NCI-H1048 (cell line): ENCODE data around the gene CGNL1.
A peak's percentile ranks its signal among the peaks of the same experiment; 100 is the strongest.

Experiments
- DNase-seq: peaks from one replicate; lab custom pipeline; 2025; lab: John Stamatoyannopoulos, UW

The CGNL1 gene

DNA sequence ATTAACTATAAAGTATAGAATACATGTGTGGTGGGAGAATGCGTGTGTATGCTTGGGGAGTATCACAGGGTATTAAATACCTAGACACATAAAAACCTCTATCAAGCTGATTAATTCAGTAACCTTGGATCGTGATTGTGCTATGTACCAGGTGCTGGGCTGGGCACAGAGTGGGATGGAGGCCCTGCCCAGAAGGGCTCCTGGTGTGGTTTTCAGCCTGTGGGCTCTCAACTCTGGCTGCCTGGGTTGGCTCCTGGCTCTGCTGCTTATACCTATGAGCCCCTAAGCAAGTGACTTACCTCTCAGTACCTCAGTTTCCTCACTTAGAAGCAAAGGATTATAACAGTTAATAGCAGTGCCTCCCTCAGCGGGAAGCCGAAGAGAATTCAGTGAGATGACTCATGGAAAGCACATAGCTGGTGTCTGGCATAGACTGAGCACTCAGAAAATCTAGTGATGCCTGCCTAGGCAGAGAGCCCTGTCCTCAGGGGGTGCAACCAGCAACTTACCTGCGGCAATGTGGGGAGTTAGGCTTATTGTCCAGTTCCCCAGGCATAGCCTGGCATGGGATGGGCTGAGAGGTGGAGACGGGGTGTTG is 124.8 kb downstream of the CGNL1 start:
- no peak for DNase-seq

DNA sequence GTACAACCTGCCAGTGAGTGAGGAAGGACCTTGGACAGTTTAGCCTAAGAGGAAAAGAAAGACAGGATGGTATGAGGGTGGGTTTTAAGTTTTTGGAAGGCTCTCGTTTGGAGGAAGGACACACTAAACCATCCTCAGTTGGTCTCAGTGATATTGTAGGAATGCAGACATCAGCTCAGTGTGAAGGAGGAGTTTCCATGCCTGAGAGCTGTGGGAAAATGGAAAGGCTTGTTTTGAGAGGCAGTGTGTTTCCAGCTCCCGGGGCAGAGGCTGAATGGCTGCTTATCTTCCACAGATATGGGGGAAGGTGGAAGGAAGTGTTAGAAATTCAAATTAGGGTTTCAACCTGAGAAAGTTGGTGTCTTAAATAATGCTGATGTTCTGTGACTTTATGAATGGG is 125.8 kb downstream of the CGNL1 start:
- DNase-seq, result no peak

- no peak for DNase-seq
Observed at GRCh38 chr15:57503051-57503702, 126.9 kb downstream of the CGNL1 start.

DNA sequence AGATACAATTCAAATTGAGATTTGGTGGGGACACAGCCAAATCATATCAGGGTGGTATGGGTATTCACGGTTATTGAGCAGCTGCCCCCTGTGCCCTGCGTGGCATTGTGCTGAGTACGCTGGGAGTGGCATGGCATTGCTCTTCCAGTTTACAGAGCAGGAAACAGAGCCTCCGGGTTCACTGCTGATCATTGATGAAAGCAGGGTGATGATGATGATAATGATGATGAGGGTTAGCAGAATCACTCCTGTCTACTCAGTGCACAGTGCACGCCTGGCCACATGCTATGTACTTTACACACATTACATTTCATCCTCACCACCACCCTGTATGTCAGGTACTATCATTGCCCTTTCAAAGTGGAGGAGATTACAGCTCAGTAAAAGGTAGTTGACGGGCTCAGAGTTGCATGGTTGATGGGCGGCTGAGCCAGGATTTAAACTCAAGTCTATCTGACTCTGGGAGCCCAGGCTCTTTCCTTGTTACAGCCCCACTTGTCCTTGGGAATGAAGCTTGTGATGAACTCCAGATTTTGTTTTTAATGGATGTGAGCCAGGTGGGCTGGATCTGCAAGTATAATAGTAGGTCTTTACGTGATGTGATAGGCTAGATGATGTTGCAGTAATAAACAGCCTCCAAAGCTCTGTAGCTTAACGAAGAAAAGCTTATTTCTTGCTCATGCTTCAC is 127.8 kb downstream of the CGNL1 start:
- no peak for DNase-seq

DNA sequence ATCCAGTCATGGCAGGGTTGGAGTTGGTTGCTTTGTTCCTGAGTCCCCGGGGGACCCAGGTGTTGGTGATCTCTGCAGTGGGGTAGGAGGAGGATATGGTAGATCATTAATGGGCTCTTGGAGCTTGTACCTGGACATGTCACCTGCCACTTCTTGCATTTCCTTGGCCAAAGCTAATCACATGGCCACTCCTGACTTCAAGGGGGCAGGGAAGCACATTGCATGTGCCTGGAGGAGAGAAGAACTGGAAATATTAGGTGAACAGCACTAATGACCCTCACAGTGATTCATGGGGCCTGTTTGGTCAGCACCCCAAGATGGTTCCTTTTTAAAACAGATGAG is 128.3 kb downstream of the CGNL1 start:
- DNase-seq, result no peak

DNA sequence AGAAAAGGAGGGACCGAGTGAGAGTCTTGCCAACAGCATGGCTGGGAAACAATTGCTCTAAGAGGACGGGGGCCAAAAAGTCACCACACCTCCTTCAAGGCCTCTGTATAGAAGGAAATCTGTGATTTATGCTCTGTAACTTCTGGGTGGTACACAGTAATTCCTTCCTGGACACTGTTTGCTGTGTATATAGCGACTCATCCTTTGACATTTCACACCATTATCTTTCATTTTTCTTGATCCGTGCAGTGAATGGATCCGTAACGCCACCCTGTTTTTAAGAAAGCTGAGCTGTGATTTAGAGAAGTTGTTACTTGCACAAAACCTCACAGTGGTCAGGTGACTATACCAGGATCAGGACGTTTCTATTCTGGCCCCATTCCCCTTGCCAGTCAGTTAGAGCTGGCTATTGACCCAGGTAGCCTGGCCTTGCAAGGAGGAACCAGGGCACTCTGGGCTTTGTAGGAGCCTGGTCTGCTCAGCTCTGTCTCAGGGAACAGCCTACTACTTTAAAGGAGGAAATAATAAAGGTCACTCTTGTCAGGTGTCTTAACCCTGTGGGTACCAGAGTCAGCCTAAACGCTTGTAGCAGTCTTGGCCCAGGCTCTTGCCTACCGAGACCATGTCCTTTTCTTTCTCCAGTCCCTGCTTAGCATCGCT is 128.9 kb downstream of the CGNL1 start:
- no peak for DNase-seq

GRCh38 chr15:57505949-57506391 is 129.7 kb downstream of the CGNL1 start:
- DNase-seq, result peak; percentile 27

DNA sequence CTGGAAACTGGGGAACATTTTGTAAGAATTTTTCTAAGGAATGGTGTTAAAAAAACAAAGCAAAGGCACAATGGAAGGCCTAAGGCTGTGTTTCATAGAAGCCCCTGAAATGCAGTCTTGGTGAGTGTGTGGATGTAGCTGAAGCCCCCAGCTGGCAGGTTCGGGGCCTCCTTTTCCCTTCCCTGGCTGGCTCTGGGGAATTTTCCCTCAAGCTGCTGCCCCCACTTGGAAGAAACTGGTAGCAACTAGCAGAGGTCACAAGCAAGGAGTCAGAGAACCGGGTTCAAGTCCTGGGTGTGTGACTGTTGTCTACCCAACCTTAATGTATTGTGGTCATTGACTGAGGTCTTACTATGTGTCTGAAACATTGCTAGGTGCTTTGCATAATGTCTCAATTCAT is 130.1 kb downstream of the CGNL1 start:
- no peak for DNase-seq

DNA sequence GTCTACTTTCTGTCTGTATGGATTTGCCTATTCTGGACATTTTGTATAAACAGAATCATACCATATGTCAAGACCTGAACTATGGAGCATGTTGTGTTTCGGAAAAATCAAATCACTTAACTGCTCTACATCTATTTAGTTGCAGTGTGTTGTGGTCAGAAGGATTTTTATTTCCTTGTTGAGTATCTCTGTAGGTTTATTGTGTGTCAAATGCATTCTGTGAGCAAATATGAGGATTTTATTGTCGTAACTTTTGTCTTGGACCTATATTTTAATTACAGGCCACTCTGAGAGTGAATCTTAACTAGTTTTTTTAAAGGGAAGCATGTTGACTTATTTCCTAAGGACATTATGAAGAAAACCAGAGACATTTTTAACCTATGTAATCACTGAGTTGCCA is 130.8 kb downstream of the CGNL1 start:
- no peak for DNase-seq

GRCh38 chr15:57509126-57509525 is 132.8 kb downstream of the CGNL1 start:
- no peak for DNase-seq

DNA sequence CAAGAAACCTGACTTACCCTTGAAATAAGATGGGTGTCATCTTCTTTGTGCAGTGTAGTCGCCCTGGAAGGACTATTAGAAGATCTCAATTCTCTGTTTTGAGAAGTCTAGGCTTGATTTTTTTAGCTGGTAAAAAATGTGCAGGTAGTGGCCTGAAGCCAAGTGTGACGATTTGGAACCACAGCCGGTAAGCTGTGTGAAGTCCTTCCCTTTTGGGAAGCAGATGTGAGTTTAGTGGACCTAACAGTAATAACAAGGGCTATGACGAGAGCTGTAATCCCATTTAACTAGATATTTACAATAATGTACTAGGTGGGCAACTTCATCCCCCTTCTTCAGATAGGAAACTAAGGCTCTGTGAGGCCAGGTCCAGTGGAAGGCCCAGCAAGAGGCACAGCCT is 133.7 kb downstream of the CGNL1 start:
- no peak for DNase-seq

- no peak for DNase-seq
Observed at GRCh38 chr15:57510647-57511046, 134.3 kb downstream of the CGNL1 start.

- DNase-seq, result no peak
Observed at GRCh38 chr15:57516327-57517029, 140.2 kb downstream of the CGNL1 start.

DNA sequence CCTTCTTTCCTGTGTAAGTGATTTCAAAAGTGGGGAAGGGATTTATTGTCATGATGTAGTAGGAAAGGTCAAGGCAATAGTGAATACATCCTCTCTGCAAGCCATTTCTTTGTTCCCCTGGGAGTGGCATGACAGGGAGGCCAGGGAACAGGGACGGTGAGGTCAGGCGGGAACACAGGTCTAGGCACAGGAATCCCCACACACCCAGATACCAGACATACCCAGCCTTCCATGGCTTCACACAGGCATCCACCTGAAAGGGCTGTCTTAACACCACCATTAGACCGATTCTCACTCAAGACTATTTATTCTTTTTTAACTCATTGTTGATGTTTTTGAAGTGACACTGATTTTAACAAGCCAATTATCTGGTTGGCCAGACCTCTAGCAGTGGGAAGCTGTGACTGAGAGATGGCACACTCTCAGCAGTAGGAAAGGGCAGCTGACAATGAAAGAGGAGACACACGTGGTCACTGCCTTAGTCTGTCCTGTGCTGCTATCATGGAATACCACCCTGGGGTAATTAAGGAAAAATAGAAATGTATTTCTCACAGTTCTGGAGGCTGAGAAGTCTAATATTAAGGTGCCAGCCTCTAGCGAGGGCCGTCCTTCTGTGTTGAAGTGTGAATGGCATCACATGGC is 140.8 kb downstream of the CGNL1 start:
- no peak for DNase-seq

DNA sequence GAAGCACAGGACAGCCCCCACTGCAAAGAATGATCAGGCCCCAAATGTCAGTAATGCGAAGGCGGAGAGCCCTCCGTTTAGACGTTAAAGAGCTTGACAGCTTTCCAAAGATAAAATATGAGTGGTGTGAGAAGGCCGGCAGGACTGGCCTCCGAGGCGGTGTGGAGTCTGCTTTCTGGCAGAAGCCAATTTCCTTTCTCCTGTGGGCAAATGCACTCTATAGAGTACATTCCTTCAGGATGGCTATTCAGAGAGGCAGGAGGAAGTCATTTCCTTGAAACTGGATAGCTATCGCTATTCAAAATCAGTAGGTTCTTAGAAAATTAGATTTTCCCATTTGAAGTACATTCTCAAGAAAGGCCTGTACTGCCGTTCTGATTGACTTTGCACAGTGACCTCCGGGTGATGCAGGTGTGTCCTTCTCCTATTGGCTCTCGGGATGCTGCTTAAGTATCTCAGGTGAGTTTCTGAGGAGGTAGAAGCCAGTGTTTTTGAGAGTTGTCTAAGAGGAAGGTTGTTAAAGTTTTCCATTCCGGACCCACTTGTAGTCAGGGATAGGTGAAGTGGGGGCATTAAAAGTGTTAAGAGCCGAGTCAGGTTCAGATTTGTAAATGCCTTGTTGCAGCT is 142.6 kb downstream of the CGNL1 start:
- no peak for DNase-seq

DNA sequence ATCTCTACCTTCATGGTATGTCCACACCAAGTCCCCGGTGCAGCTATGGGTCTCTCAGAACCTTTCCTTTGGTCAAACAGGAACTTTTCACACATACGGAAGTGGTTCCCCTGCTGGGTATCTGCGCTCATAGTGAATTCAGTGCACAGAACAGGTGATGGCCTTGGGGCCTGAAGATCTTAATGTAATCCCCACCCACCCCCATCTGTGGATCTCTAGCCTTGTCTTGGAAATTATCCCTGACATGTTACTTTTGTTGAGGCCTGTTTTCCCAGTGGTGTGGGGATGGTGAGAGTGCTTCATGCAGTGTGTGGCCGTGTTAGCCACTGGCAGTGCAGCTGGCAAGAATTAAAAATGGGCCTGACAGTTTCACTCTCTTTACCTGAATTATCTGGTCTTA is 143.5 kb downstream of the CGNL1 start:
- no peak for DNase-seq

- no peak for DNase-seq
Observed at GRCh38 chr15:57521503-57521902, 145.2 kb downstream of the CGNL1 start.

DNA sequence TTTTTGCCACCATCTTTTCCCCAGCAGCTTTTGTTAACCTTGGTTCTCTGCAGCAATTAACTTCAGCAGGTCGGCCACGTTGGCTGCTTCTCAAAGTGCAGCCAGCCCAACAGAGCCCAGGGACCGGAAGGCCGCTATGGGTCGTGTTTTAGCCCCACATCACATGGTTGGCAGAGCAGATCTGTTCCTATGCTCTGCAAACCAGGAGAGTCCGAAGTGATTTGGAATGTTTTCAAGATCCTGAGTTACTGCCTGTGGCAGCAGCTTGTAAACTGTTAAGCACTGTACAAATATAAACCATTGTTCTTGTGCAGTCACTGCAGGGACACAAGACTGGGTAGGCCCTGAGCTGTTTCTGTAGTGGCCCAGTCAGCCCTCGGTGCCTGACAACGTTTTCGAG is 145.8 kb downstream of the CGNL1 start:
- DNase-seq, result no peak

- no peak for DNase-seq
Observed at GRCh38 chr15:57525581-57525980, 149.3 kb downstream of the CGNL1 start.

- no peak for DNase-seq
Observed at GRCh38 chr15:57526076-57526475, 149.8 kb downstream of the CGNL1 start.

- DNase-seq, result no peak
Observed at GRCh38 chr15:57526615-57527014, 150.3 kb downstream of the CGNL1 start.
